Activated effector memory CD4-positive, alpha-beta T cell treated with Interleukin-2 at 50 U/mL for 16 hours (primary cell): Measurements from ENCODE around the gene RAB35.

Experiments
- DNase-seq: peaks from one replicate; pipeline ENCODE4 v3.0.0-alpha.2; 2020

The RAB35 gene

GRCh38 chr12:120102189-120103043 is 14.1 kb downstream of the RAB35 start:
- DNase-seq = no peak

GRCh38 chr12:120101617-120102016 is 14.9 kb downstream of the RAB35 start:
- no peak for DNase-seq

- no peak for DNase-seq
Observed at GRCh38 chr12:120101182-120101581, 15.4 kb downstream of the RAB35 start.

DNA sequence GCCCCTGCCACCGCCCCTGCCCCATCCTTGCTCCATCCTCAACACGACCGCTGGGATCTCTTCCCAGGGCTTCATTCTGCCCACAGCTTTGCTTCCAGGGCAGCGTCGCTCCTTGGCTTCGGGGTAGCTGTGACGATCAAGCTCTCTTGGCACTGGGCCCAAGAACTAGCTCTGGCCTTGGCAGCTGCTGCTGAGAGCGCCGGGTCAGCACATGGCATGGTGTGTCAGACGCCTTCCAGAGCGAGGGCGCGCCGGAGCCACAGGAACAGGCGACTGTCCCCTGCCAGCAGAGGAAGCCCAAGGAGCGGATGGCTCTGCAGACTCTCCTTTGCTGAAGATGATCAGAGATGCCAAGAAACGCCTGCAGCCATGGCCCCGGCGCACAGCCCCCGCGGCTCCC is 15.9 kb downstream of the RAB35 start:
- DNase-seq = no peak

DNA sequence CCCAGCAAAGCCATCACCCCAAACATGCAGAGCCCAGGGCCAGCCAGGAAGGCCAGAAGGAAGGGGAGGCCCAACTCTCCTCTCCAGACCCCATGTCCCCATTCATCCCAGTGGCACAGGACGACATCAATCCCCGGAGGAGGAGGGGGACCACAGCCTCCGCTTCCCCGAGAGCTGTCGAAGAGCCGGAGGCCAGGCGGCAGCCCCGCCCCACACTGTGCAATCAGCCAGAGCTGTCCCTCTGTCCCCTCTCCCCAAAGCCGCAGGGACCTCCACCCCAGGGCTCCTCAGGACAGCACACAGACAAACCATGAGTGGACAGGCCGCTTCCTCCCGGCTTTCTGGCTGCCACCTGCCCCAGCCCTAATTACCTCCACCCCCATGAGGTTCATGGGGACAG is 16.8 kb downstream of the RAB35 start:
- DNase-seq = no peak

- no peak for DNase-seq
Observed at GRCh38 chr12:120098756-120099470, 17.6 kb downstream of the RAB35 start.

DNA sequence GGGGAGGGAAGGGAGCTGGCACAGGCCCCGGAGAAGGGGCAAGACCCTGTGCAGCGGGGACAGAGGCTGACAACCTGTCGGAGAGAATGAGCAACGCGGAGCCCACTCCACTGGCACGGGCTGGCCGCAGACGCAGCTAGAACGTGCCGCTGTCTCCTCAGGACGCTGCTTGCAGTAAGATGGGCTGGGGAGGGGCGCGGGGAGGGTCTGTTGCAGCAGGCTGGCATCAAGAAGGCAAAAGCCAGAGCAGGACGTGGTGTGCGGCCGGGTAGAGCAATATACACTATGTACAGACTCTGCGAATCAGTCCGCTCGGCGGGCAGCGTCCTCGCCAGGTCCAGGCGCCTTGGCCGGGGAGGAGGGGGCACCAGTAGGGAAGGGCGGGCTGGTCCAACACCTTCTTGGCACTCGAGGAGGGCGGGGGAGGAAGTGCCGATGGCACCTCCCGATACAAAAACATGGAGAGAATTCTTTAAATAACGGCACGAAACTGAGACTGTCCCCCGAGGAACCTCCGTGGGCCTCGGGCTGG is 19.8 kb downstream of the RAB35 start:
- DNase-seq = no peak

DNA sequence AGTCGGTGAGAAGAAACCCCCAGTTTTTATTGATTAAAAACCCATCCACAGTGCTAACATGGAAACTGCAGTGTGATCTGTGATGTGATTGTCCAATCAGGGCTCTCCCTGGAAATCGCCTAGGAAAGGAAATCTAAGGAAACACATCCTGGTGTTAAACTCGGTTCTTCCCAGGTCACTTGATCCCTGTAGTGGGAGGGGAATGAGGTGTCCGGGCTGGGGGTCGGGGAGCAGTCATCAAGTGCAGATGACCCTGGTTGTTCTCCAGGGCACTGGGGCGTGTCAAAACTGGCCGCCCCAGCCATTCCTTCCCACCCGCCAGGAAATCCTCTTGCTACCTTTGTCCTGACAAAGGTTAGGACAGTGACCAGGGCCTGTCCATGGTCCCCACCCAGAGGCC is 20.8 kb downstream of the RAB35 start:
- no peak for DNase-seq

DNA sequence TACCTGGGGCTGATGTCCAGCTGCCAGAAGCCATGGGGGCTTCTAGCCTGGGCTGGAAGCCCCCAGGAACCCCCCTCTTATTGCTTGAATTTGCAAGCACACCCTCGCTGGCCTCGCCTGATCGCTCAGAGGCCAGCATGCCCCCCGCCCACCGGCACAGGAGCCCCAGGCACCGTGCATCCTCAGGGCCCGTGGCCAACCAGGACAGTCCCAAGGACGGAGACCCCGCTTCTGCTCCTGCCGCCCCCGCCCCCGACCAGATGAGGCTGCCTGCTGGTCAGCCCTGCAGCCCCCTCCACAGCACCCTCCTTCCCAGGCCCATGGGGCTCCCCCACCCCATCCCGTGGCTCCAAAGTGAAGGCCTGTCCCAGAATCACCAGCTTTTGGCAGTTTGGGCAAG is 21.2 kb downstream of the RAB35 start:
- DNase-seq = no peak

DNA sequence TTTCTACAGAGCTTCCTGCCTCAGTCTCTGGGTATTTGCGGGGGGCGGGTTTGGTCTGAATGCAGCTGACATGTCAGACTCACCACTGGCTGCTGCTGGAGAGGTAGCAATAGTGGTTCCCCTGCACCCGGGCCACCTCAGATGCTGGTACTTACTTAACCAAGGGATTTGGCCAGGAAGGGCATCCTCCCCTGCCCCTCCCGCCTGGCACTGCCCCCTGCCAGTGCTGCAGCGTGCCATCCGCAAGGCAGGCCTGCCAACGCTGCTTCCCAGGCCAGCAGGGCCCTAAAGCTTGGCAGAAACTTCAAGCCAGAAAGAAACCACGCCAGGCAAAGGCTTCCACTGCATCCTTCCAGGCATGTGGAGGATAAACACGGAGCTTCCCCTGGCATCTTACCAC is 22.1 kb downstream of the RAB35 start:
- no peak for DNase-seq

- DNase-seq = no peak
Observed at GRCh38 chr12:120093592-120094355, 22.8 kb downstream of the RAB35 start.

DNA sequence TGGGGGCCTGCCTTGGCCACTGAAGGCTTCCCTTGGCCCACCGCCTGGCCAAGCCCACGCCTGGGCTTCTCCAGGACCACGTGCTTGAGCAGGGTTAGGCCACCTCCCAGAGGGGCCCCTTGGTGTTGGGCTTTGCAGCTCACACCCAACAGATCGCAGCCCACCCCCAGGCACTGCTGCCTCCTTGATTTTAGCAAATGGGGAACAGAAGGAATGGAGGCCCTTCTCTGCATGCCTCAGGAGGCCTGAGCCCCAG is 23.3 kb downstream of the RAB35 start:
- no peak for DNase-seq

GRCh38 chr12:120092551-120093335 is 23.8 kb downstream of the RAB35 start:
- DNase-seq = no peak

DNA sequence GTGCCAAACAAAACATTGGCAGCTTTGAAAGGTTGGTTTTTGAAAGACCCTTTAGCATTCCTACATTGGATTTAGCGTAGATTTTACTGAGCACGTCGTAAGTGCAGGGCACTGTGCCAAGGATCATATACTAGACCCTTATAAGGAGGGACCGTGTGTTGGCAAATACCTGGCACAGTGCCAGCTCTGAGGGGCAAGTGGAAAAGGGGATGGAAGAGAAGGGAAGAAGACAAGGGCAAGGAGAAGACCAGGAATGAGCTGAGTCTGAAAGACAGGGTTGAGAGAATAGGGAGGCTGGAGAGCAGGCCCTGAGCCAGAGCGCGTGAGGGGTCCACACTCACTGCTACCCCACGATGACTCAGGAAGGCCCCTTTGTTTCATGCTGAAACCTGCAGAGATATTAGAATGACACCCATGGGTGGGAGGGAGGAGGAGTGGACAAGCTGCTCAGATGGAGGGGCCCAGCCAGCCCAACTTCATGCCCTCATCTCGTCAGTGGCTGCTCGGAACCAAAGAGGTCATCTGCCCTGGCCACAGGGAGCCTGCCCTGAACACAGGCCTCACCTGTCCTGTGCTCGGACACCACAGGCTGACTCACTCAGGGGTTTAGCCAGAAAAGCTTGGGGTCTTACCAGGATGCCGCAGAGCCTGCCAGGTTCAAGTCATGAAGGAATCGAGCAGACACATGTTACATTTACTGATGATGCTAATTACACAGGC is 25.0 kb downstream of the RAB35 start:
- DNase-seq = no peak

GRCh38 chr12:120090626-120091295 is 25.8 kb downstream of the RAB35 start:
- no peak for DNase-seq

- DNase-seq = no peak
Observed at GRCh38 chr12:120090206-120090605, 26.3 kb downstream of the RAB35 start.

DNA sequence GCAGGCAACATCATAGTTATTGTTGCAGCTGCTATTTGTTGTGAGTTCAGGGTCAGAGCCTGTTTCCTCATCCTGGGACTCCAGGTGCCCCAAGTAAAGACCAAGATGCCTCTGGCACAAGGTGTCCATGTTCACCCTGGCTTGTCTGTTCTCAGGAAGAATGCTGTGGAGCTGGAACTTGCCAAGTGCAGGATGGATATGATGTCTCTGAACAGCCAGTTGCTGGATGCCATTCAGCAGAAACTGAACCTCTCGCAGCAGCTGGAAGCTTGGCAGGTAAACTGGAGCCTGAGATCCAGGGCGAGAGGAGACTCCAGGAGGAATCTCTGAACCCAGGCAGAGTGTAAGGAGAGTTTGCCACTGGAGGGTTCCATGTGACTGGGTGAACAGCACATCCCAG is 26.8 kb downstream of the RAB35 start:
- DNase-seq = no peak

DNA sequence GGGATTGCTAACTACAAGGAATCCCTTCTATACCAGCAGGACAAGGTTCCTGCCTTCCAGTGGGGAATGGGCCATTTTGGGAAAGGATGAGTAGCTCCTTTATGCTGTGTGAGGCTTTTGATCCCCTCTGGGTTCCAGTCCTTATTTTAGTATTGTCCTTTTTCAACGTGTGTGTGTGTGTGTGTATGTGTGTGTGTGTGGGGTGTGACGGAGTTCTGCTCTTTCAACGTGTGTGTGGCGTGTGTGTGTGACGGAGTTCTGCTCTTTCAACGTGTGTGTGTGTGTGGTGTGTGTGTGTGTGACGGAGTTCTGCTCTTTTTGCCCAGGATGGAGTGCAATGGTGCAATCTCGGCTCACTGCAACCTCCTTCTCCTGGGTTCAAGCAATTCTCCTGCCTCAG is 27.4 kb downstream of the RAB35 start:
- DNase-seq = no peak

DNA sequence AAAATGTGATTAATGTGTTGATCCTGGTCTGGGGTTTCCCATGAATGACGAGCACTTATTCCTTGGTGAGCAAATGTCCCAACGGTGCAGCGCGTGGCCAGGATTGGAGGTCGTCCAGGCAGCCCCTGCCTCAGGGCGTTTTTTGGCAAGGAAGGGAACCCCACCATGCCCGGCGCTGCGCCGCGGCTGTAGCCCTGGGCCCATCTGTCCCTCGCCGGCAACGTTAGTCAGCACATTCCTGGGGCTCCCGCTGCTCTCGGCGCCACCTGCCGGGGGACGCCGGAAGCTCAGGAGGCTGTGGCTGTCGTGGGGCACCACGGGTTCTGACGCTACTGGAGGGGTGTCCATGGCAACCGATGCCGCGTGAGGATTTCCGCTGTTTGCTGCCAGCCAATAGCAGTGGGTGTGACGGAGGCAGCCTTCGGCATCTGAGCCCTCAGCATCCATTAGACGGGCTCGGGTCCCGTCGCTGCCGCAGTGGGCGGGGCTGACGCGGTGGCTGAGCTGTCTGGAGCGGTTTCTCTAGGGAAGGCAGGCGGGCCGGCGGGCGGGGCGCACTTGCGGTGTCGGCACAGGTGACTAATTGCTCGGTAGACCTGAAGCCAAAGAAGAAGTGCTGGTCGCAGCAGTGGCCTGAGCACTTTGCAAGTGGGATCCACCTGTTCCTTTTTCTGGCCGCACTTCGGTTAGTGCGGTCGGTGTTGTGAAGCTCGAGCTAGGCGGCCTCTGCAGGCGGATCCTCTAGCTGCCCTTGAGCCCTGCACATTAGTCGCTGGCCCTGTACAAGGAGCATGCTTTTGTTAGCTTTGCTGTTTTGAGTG is 29.5 kb downstream of the RAB35 start:
- DNase-seq = peak; percentile 99

- DNase-seq = no peak
Observed at GRCh38 chr12:120085920-120086645, 30.5 kb downstream of the RAB35 start.
